ENCODE results near the gene CLDN14.

CLDN14 gene

DNA sequence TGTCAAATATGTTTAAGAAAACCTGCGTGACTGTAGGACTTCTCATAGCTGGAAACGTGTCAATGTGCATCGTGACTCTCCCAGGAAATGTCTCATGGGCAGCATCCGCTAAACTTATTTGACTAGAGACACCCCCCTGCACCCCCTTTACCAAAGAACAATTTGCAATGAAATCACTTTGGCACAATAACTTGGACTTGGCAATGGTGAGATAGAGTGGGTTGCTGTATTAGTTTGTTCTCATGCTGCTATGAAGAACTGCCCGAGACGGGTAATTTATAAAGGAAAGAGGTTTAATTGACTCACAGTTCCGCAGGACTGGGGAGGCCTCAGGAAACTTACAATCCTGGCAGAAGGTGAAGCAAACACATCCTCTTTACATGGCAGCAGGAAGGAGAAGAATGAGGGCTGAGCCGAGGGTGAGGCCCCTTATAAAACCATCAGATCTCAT, 13.8 kb downstream of the CLDN14 start:
- no peak overlapping the region for H2AFZ ChIP-seq (ENCODE audit: low read length)
- no peak overlapping the region for H3K4me3 ChIP-seq (ENCODE audit: low read depth, low read length, poor library complexity, severe bottlenecking)
- no peaks in the 10 kb centered on the region for H3K9me2 ChIP-seq (ENCODE audit: low read depth, low read length)
- no peaks in the 10 kb centered on the region for H3K9me3 ChIP-seq (ENCODE audit: low read length)
- no peaks in the 10 kb centered on the region for H3K79me2 ChIP-seq (ENCODE audit: insufficient read depth, low read length)
- H3K27me3 ChIP-seq (ENCODE audit: insufficient read depth, low read length), result peaks cover 10% of the 10 kb centered on the region; the same call in 1 of the 2 replicates
- H3K9ac ChIP-seq (ENCODE audit: low read length), result no peak overlapping the region
- H4K20me1 ChIP-seq (ENCODE audit: insufficient read depth, low read length), result no peaks in the 10 kb centered on the region
- TF ChIP-seq EZH2 (IDR thresholded peaks at IDR 0.05; ENCODE audit: borderline replicate concordance, low read length), result no peak
- no peak for TF ChIP-seq CTCF (IDR thresholded peaks at IDR 0.05; ENCODE audit: low read length)
- H3K36me3 ChIP-seq (ENCODE audit: insufficient read depth, low read length), result no peaks in the 10 kb centered on the region
- H3K4me2 ChIP-seq (ENCODE audit: low read length), result no peak overlapping the region
- H3F3A ChIP-seq (ENCODE audit: insufficient read depth, low read length), result no peaks in the 10 kb centered on the region; the same call in 1 of the 2 replicates
- no peak overlapping the region for H3K27ac ChIP-seq (ENCODE audit: low read depth, low read length, poor library complexity, severe bottlenecking)
- no peaks in the 10 kb centered on the region for H3K4me1 ChIP-seq (ENCODE audit: insufficient read depth, low read length, severe bottlenecking)

GRCh38 chr21:36465478-36465877, 14.4 kb downstream of the CLDN14 start:
- no peaks in the 10 kb centered on the region for H3K9me2 ChIP-seq (ENCODE audit: low read depth, low read length)
- TF ChIP-seq CTCF (IDR thresholded peaks at IDR 0.05; ENCODE audit: low read length), result no peak
- TF ChIP-seq EZH2 (IDR thresholded peaks at IDR 0.05; ENCODE audit: borderline replicate concordance, low read length), result no peak
- H3K4me1 ChIP-seq (ENCODE audit: insufficient read depth, low read length, severe bottlenecking), result no peaks in the 10 kb centered on the region
- no peak overlapping the region for H3K27ac ChIP-seq (ENCODE audit: low read depth, low read length, poor library complexity, severe bottlenecking)
- H3K36me3 ChIP-seq (ENCODE audit: insufficient read depth, low read length), result no peaks in the 10 kb centered on the region
- no peaks in the 10 kb centered on the region; the same call in 1 of the 2 replicates for H3F3A ChIP-seq (ENCODE audit: insufficient read depth, low read length)
- H2AFZ ChIP-seq (ENCODE audit: low read length), result no peak overlapping the region
- H3K9me3 ChIP-seq (ENCODE audit: low read length), result no peaks in the 10 kb centered on the region
- H3K9ac ChIP-seq (ENCODE audit: low read length), result no peak overlapping the region
- H4K20me1 ChIP-seq (ENCODE audit: insufficient read depth, low read length), result no peaks in the 10 kb centered on the region
- peaks cover 10% of the 10 kb centered on the region; the same call in 1 of the 2 replicates for H3K27me3 ChIP-seq (ENCODE audit: insufficient read depth, low read length)
- no peak overlapping the region for H3K4me3 ChIP-seq (ENCODE audit: low read depth, low read length, poor library complexity, severe bottlenecking)
- H3K4me2 ChIP-seq (ENCODE audit: low read length), result no peak overlapping the region
- H3K79me2 ChIP-seq (ENCODE audit: insufficient read depth, low read length), result no peaks in the 10 kb centered on the region

- H3K4me2 ChIP-seq (ENCODE audit: low read length), result no peak overlapping the region; the same call in 1 of the 2 replicates
- H2AFZ ChIP-seq (ENCODE audit: low read length), result no peak overlapping the region
- TF ChIP-seq EZH2 (IDR thresholded peaks at IDR 0.05; ENCODE audit: borderline replicate concordance, low read length) (no peak), CTCF (IDR thresholded peaks at IDR 0.05; ENCODE audit: low read length) (no peak)
- no peak overlapping the region for H3K9ac ChIP-seq (ENCODE audit: low read length)
- H3K4me1 ChIP-seq (ENCODE audit: insufficient read depth, low read length, severe bottlenecking), result no peaks in the 10 kb centered on the region
- peaks cover 7% of the 10 kb centered on the region; the same call in 1 of the 2 replicates for H3K27me3 ChIP-seq (ENCODE audit: insufficient read depth, low read length)
- H3K4me3 ChIP-seq (ENCODE audit: low read depth, low read length, poor library complexity, severe bottlenecking), result no peak overlapping the region
- no peaks in the 10 kb centered on the region for H3K36me3 ChIP-seq (ENCODE audit: insufficient read depth, low read length)
- H3K27ac ChIP-seq (ENCODE audit: low read depth, low read length, poor library complexity, severe bottlenecking), result no peak overlapping the region
- no peaks in the 10 kb centered on the region for H4K20me1 ChIP-seq (ENCODE audit: insufficient read depth, low read length)
- no peaks in the 10 kb centered on the region for H3K9me3 ChIP-seq (ENCODE audit: low read length)
- no peaks in the 10 kb centered on the region for H3K9me2 ChIP-seq (ENCODE audit: low read depth, low read length)
- no peaks in the 10 kb centered on the region for H3K79me2 ChIP-seq (ENCODE audit: insufficient read depth, low read length)
- no peaks in the 10 kb centered on the region; the same call in 1 of the 2 replicates for H3F3A ChIP-seq (ENCODE audit: insufficient read depth, low read length)
Observed at GRCh38 chr21:36464590-36464989, 15.3 kb downstream of the CLDN14 start.

All from OCI-LY1 (cell line).